ENCODE measurements around the gene GPS2. TPM values are rescaled to one million over a fixed set of nuclear protein-coding genes. Genes with fewer than 3 reads are reported as not detected.

GPS2 gene
- total and polyA plus RNA-seq, 2 donors (not counting 3 experiments of a cell fraction or from before 2014, with no cell fraction given) = 51.6 to 132 TPM

DNA sequence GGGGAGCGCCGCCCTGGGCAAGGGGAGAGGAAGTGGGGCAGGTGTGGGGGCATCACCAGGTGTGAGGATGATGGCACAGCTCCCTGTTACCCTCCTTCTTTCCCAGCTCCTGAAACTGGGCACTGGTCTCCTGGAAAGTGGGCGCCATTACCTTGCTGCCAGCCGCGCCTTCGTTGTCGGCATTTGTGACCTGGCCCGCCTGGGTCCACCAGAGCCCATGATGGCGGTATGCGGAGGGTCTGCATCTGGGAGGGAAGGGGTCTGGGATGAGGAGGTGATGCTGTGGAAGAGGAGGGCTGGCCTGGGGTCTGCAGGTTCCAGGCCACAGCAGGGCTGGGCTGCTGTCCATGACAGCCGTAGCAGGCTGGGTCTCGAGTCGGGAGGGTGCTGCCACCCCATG lies 26.7 kb upstream of the GPS2 start:
- no peak for TF ChIP-seq MYC (IDR thresholded peaks at IDR 0.05; ENCODE audit: low read depth, low read length)
- no peak for TF ChIP-seq FOS (IDR thresholded peaks at IDR 0.05; ENCODE audit: borderline replicate concordance, insufficient read depth, low read length)
- TF ChIP-seq, protein P1, sequence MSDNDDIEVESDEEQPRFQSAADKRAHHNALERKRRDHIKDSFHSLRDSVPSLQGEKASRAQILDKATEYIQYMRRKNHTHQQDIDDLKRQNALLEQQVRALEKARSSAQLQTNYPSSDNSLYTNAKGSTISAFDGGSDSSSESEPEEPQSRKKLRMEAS (IDR thresholded peaks at IDR 0.05; ENCODE audit: insufficient read depth, insufficient read length) = no peak
- no peak for TF ChIP-seq JUN (IDR thresholded peaks at IDR 0.05; ENCODE audit: borderline replicate concordance, insufficient read depth, insufficient read length, low read depth)
- TF ChIP-seq POLR2AphosphoS5 (IDR thresholded peaks at IDR 0.05; ENCODE audit: insufficient read depth, low read depth, low read length) = no peak
- no peak for TF ChIP-seq CTCF (IDR thresholded peaks at IDR 0.05; ENCODE audit: extremely low read depth in 1 of 2, insufficient read depth in 1 of 2, low read depth in 1 of 2, low read length in 2 of 2)
- TF ChIP-seq EZH2 (IDR thresholded peaks at IDR 0.05; ENCODE audit: borderline replicate concordance, low read depth, low read length, severe bottlenecking) = no peak
- TF ChIP-seq GATA2 (IDR thresholded peaks at IDR 0.05; ENCODE audit: insufficient read depth, insufficient read length, low read depth, low read length) = no peak
- no peak for TF ChIP-seq POLR2A (IDR thresholded peaks at IDR 0.05; ENCODE audit: low read depth, low read length)
- no peak overlapping the region for H3K27ac ChIP-seq (ENCODE audit: insufficient read depth, low read depth, low read length)
- CTCF ChIA-PET = interaction anchor here (0.8 to 1.0 kb wide), 2 partner anchors 12 to 13 kb away, joined by 4 read pairs; partner anchors contain the start of genes NEURL4 and TMEM95
- H3K9ac ChIP-seq (replicated peaks; ENCODE audit: extremely low read depth, insufficient read depth, low read length) = no peak overlapping the region
- BruUV-seq (replicated peaks) = no TSS peak
- no peaks in the 10 kb centered on the region for H3K9me3 ChIP-seq (replicated peaks; ENCODE audit: control insufficient read depth, insufficient read depth, low read length)
- DNase-seq (ENCODE audit: low read depth, low spot score) = no peak
- POLR2A ChIA-PET = no interaction called here
- no peak overlapping the region for H3K4me2 ChIP-seq (ENCODE audit: insufficient read depth, low read length)
- no peaks in the 10 kb centered on the region for H3K36me3 ChIP-seq (ENCODE audit: control insufficient read depth in 2 of 2, extremely low read depth in 1 of 2, insufficient read depth in 2 of 2, low read length in 2 of 2)
- no peaks in the 10 kb centered on the region for H3K4me1 ChIP-seq (ENCODE audit: control insufficient read depth, extremely low read depth, insufficient read depth, low read length)
- H3K9me1 ChIP-seq (replicated peaks; ENCODE audit: control insufficient read depth, extremely low read depth, insufficient read depth, low read length) = no peaks in the 10 kb centered on the region
- H4K20me1 ChIP-seq (replicated peaks; ENCODE audit: control insufficient read depth, extremely low read depth, insufficient read depth, low read length) = no peaks in the 10 kb centered on the region
- dilution Hi-C loops (cut with MboI; ENCODE audit: extremely low pct_ligation_motif_present, low sequenced_read_pairs) = no loop called here
- intact Hi-C loops (cut with micrococcal nuclease) = no loop called here
- no peak for FAIRE-seq
- H2AFZ ChIP-seq (ENCODE audit: low read depth, low read length) = no peak overlapping the region
- H3K27me3 ChIP-seq (ENCODE audit: control insufficient read depth in 2 of 2, insufficient read depth in 2 of 2, low read length in 2 of 2) = no peaks in the 10 kb centered on the region
- H3K4me3 ChIP-seq (replicated peaks in 1 of 3; ENCODE audit: insufficient read depth in 1 of 3, low read depth in 1 of 3, low read length in 3 of 3) = no peak overlapping the region
- no peaks in the 10 kb centered on the region for H3K79me2 ChIP-seq (ENCODE audit: control insufficient read depth, insufficient read depth, low read length)

Data from endothelial cell of umbilical vein (primary cell).